Measurements from ENCODE around the gene CEBPZOS. TPM values are rescaled to one million over a fixed set of nuclear protein-coding genes. Genes with fewer than 3 reads are reported as not detected.
"Not testable (repeated sequence)": the region's sequence is repeated elsewhere in the genome, so short reads cannot be mapped to it uniquely, and the experiment has no call there.

The CEBPZOS gene
- total RNA-seq, 3 donors from 2014 or later, result 35.3 to 41.1 (median 37.0) TPM

DNA sequence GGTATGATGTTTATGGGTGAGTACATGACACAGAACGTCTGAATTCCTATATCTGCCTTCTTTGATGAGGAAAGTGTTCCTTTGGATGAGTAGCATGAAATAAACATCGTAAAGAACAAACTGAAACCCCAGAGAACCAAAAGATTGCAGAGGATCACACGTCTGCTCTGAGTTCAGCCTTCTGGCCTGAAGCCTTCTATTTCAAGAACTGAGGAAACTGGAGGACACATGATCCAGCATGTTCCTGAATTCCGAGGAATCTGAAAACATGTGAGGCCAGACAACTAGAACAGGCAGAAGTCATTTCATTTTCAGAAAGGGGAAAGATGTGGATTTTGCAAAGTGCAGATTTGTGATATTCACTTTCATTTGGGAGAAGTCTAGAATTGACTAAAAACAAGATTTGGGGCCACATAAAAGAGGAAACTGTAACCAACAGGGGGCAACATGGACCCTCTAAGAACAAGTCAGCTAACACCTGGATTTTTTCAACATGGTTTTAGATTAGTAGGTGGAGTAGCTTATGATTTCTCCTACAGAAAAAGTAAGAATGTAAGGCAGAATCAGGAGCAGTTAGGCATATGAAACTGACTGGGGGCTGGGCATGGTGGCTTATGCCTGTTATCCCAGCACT is 16.2 kb upstream of the CEBPZOS start:
- no peaks in the 10 kb centered on the region for H3K9me3 Mint-ChIP-seq
- no peak overlapping the region for H3K4me3 Mint-ChIP-seq
- DNase-seq (no peak), ATAC-seq (no peak)
- H3K36me3 Mint-ChIP-seq (ENCODE audit: insufficient read depth), result no peaks in the 10 kb centered on the region
- peaks cover 10% of the 10 kb centered on the region for H3K27me3 Mint-ChIP-seq (ENCODE audit: low read depth)
- H3K4me1 Mint-ChIP-seq (ENCODE audit: low read depth), result no peaks in the 10 kb centered on the region

DNA sequence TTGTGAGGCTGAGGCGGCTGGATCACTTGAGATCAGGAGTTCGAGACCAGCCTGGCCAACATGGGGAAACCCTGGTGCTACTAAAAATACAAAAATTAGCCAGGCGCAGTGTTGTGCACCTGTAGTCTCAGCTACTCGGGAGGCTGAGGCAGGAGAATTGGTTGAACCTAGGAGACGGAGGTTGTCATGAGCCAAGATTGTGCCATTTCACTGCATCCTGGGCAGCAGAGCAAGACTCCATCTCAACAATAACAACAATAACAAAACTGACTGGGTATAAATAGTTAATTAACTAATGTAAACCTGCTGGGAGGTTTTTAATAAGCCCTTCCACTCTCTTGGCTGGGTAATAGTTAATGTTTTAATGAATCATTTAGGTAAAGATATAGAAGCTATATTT is 15.7 kb upstream of the CEBPZOS start:
- Mint-ChIP-seq H3K4me3 (no peak overlapping the region), H3K27me3 (ENCODE audit: low read depth) (peaks cover 10% of the 10 kb centered on the region), H3K36me3 (ENCODE audit: insufficient read depth) (no peaks in the 10 kb centered on the region), H3K4me1 (ENCODE audit: low read depth) (no peaks in the 10 kb centered on the region), H3K9me3 (no peaks in the 10 kb centered on the region)
- no peak for ATAC-seq
- no peak for DNase-seq

DNA sequence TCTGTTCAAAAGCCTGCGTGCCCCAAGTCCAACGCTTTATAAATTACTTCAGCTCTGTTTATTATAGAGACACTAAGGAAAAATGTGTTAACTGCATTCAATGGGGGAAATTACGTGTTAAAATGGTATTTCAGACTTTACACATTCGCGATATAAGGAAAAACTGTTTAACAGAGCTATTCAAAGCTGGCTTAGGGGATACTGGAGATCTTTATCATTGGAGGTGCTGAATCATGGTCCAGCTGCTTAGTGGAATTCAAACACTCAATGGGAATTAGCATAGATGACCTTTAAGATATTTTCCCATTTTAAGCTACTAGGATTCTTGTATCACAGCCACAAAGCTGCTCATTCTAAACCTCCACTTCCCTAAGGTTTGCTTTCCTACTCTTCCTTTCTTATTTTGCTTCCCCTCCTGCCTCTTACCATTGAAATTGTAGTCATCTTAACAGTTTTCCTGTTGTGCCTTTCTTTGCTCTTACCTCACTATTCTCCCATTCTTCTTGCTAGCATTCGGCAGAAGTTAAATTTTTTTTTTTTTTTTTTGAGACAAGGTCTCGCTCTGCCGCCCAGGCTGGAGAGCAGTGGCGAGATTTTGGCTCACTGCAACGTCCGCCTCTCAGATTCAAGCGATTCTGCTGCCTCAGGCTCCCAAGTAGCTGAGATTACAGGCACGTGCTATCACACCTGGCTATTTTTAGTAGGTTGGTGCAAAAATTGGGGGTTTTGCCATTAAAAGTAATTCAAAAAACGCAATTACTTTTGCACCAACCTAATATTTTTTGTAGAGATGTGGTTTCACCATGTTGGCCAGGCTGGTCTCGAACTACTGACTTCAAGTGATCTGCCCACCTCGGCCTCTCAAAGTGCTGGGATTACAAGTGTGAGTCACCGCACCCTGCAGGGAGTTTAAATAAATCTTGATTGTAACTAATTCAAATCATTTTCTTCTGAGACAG is 14.3 kb upstream of the CEBPZOS start:
- ATAC-seq, result no peak
- no peak for DNase-seq
- Mint-ChIP-seq H3K9me3 (no peaks in the 10 kb centered on the region), H3K36me3 (ENCODE audit: insufficient read depth) (no peaks in the 10 kb centered on the region), H3K27me3 (ENCODE audit: low read depth) (peaks cover 10% of the 10 kb centered on the region), H3K4me1 (ENCODE audit: low read depth) (no peaks in the 10 kb centered on the region), H3K4me3 (no peak overlapping the region)

DNA sequence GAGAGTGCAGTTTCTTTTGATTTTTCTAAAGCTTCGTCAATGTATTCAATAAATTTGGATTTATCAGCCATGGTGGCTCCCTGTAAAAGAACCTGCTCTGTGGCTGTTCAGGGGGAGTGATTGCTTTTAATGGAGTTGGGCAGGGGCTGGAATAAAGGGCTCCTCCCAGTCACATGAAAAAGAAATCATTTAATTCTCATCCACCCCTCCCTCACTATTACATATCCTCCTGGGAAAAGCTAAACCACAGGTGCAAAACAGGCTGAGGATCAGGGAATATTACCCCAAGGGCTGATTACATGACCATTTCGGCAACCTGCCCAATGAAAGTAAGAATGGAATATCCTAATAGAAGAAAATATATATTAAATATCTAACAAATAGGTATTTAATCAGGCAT is 7.7 kb upstream of the CEBPZOS start, which contains the start of gene SULT6B1:
Gene SULT6B1, minus strand, starts transcription at position 101 of the 400 bp plus-strand sequence. Its CDS starts 30 bp downstream, at position 71.
- H3K9me3 Mint-ChIP-seq, result no peaks in the 10 kb centered on the region
- no peak within 1 kb of the TSS for H3K4me3 Mint-ChIP-seq
- no peaks in the 10 kb centered on the region for H3K4me1 Mint-ChIP-seq (ENCODE audit: low read depth)
- H3K36me3 Mint-ChIP-seq (ENCODE audit: insufficient read depth), result no peaks in the 10 kb centered on the region
- ATAC-seq (no peak), DNase-seq (no peak)
- H3K27me3 Mint-ChIP-seq (ENCODE audit: low read depth), result peaks cover 8% of the 10 kb centered on the region

DNA sequence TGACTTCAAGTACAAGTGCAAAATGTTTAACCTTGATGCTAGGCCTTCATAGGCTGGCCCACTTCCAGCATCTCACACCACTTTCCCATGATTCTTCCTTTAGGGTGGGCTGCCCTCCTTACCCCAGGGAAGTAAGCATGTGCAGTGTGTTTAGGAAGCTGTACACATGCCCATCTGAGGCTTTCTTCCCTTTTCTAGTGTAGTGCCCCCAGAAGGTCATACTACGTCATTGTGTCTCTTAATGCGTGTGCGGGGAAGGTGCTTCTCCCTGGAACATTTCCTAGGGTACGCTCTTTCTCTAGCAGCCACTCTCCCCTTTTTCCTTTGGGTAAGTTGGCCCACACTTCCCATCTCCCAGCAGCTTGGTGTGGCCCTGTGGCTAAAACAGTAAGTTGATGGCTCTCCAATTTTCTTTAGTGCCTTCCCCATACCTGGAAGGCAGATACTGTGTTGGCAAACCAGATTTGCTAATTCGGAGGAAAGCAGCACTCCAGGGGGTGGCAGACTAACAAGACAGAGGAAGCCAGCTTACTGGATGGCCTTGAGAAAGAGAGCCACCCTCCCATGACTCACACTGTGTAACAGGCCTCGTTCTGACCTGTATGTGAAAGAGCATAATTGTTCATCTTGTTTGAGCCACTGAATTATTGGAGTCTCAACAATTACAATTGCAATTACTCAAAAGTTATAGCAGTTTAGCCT is 6.7 kb upstream of the CEBPZOS start:
- no peak overlapping the region for H3K4me3 Mint-ChIP-seq
- no peak for DNase-seq
- ATAC-seq, result no peak
- H3K27me3 Mint-ChIP-seq (ENCODE audit: low read depth), result peaks cover 2% of the 10 kb centered on the region
- H3K4me1 Mint-ChIP-seq (ENCODE audit: low read depth), result no peaks in the 10 kb centered on the region
- H3K9me3 Mint-ChIP-seq, result no peaks in the 10 kb centered on the region
- H3K36me3 Mint-ChIP-seq (ENCODE audit: insufficient read depth), result no peaks in the 10 kb centered on the region

DNA sequence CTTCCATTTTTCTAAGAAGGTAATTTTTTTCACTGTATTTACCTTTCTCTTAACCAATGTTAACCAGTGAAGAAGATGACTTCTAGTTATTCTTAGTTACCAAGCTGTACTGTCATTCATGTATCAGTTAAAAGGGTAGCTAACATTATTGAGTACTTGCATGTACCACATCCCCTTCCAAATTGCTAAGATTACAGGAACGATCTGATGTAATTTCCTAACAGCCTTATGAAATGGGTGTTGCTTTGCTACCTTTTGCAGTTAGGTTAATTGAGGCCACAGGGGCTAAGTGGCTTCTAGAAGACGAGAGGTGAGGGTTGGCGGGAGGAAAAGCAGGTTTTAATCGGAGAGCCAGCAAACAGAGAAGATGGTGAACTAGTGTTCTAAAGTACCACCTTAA is 6.0 kb upstream of the CEBPZOS start:
- H3K9me3 Mint-ChIP-seq, result no peaks in the 10 kb centered on the region
- H3K36me3 Mint-ChIP-seq (ENCODE audit: insufficient read depth), result no peaks in the 10 kb centered on the region
- no peaks in the 10 kb centered on the region for H3K27me3 Mint-ChIP-seq (ENCODE audit: low read depth)
- H3K4me3 Mint-ChIP-seq, result no peak overlapping the region
- ATAC-seq (no peak), DNase-seq (no peak)
- H3K4me1 Mint-ChIP-seq (ENCODE audit: low read depth), result no peaks in the 10 kb centered on the region

DNA sequence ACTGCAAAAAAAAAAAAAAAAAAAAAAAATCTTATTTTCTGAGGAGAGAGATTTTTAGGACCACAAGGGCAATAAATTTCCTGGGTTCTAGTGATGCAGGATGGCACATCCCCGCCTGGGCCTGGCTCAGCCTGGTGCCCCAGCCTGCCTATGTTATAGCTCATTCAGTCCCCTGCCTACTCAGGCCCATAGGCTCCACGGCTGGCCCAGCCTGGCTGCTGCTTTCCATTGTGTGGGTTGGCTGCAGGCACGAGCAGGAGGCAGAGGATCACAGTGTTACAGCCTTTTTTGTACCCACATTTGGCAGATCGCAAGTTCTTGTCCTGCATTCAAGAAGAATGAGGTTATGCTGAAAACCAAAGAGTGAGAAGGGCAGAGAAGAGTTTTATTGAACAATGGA is 5.0 kb upstream of the CEBPZOS start:
- ATAC-seq, result no peak
- DNase-seq, result no peak

DNA sequence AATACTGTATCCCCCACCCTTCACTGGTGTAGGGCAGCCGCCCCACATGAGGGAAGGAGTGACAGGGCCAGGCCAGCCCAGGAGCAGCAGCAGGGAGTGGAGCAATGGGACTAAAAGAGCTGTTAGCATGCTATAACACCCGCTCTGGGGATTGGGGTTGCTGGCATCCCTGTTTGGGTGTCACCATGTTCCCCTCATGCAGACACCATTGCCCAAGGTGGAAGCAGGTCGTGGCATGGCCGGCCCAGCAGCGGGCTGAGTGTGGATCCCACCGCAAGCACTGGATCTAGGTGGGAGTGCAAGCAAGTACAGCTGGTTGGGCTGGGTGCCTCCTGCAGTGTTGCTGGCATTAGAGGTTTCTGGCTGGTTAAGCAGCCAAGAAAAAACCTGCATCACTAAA is 4.5 kb upstream of the CEBPZOS start:
- DNase-seq (no peak), ATAC-seq (no peak)
- Mint-ChIP-seq H3K36me3 (ENCODE audit: insufficient read depth) (no peaks in the 10 kb centered on the region), H3K4me1 (ENCODE audit: low read depth) (peaks cover 4% of the 10 kb centered on the region), H3K27me3 (ENCODE audit: low read depth) (no peaks in the 10 kb centered on the region), H3K4me3 (no peak overlapping the region), H3K9me3 (no peaks in the 10 kb centered on the region)

More for the DNA sequence above, 5.0 kb upstream of the CEBPZOS start:
- no peak overlapping the region for H3K4me3 Mint-ChIP-seq
- H3K27me3 Mint-ChIP-seq (ENCODE audit: low read depth), result no peaks in the 10 kb centered on the region
- peaks cover 2% of the 10 kb centered on the region for H3K4me1 Mint-ChIP-seq (ENCODE audit: low read depth)
- H3K9me3 Mint-ChIP-seq, result no peaks in the 10 kb centered on the region
- no peaks in the 10 kb centered on the region for H3K36me3 Mint-ChIP-seq (ENCODE audit: insufficient read depth)

DNA sequence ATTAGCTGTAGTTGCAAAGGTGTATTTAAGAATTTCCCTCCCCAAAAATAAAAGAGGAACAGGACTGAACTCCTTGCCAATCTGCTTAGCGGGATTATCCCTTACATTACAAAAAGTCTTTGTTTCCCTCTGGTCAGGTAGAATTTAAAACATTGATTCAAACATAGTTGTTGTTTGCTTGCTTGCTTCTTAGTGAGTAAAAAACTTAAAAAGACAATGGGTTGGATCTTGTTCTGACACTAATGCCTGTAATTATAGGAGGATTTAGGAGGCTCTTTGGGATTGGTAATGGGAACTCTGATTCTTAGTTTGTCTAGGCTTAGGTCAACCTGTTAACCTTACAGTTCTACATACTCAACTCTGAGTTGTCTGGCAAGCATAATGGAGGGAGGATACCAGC is 3.7 kb upstream of the CEBPZOS start:
- DNase-seq, result no peak
- Mint-ChIP-seq H3K9me3 (no peaks in the 10 kb centered on the region), H3K27me3 (ENCODE audit: low read depth) (no peaks in the 10 kb centered on the region), H3K36me3 (ENCODE audit: insufficient read depth) (peaks cover 3% of the 10 kb centered on the region), H3K4me1 (ENCODE audit: low read depth) (peaks cover 10% of the 10 kb centered on the region), H3K4me3 (no peak overlapping the region)
- no peak for ATAC-seq

DNA sequence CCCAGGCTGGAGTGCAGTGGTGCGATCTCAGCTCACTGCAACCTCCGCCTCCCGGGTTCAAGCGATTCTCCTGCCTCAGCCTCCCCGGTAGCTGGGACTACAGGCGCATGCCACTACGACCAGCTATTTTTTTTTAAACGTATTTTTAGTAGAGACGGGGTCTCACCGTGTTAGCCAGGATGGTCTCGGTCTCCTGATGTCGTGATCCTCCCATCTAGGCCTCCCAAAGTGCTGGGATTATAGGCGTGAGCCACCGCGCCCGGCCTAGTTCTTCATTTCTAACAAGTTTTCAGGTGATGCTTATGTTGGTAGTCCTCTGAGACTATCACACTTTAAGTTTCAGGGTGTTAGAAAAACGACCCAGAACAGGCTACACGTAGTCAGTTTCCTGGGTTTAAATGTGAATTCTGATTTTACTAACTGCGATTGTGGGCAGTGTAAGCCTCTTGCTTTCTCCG is 405 bp upstream of the CEBPZOS start:
- not testable (repeated sequence) for H3K36me3 Mint-ChIP-seq (ENCODE audit: insufficient read depth); DNase-seq; H3K9me3 Mint-ChIP-seq; ATAC-seq; H3K27me3 Mint-ChIP-seq (ENCODE audit: low read depth)
- Mint-ChIP-seq H3K4me1 (ENCODE audit: low read depth) (peaks cover 27% of the 10 kb centered on the region), H3K4me3 (peak overlapping the region; percentile 98)

DNA sequence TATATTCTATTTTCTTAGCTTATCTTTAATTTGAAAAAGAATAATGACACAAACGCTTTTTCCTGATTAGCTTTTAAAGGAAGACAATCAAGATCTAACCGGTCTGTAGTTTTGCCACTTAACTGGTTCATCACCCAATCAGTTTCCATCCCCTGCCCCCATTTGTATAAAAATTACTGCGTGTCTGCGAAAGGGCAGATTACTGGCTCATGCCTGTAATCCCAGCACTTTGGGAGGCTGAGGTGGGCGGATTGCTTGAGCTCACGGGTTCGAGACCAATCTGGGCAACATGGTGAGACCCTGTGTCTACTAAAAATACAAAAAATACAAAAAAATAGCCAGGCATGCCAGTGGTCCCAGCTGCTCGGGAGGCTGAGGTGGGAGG is 2.4 kb downstream of the CEBPZOS start:
- no peak for DNase-seq
- H3K27me3 Mint-ChIP-seq (ENCODE audit: low read depth), result no peaks in the 10 kb centered on the region
- H3K4me1 Mint-ChIP-seq (ENCODE audit: low read depth), result peaks cover 40% of the 10 kb centered on the region
- ATAC-seq, result no peak
- peaks cover 20% of the 10 kb centered on the region for H3K36me3 Mint-ChIP-seq (ENCODE audit: insufficient read depth)
- H3K4me3 Mint-ChIP-seq, result no peak overlapping the region
- peaks cover 2% of the 10 kb centered on the region for H3K9me3 Mint-ChIP-seq

DNA sequence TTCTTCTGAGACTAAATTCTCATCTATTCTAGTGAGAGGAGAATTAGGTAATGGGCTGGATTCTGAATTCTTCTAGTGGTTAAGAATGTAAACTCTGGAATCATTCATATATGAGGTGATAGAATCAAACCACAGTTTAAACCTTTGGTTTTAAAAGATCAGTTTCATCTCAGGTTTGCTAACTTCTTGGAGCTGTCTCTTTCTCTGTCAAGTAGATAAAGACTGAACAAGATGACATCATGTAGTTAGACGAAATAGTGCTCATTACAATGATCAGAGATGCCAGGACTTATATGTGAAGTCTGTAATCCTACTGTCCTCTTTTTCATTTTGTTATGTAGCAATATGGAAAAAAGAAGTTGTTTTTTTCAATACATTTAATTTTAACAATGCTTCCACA is 4.9 kb downstream of the CEBPZOS start:
- Mint-ChIP-seq H3K9me3 (peaks cover 7% of the 10 kb centered on the region), H3K4me3 (no peak overlapping the region), H3K27me3 (ENCODE audit: low read depth) (no peaks in the 10 kb centered on the region), H3K4me1 (ENCODE audit: low read depth) (peaks cover 39% of the 10 kb centered on the region), H3K36me3 (ENCODE audit: insufficient read depth) (peaks cover 44% of the 10 kb centered on the region)
- ATAC-seq, result no peak
- no peak for DNase-seq

DNA sequence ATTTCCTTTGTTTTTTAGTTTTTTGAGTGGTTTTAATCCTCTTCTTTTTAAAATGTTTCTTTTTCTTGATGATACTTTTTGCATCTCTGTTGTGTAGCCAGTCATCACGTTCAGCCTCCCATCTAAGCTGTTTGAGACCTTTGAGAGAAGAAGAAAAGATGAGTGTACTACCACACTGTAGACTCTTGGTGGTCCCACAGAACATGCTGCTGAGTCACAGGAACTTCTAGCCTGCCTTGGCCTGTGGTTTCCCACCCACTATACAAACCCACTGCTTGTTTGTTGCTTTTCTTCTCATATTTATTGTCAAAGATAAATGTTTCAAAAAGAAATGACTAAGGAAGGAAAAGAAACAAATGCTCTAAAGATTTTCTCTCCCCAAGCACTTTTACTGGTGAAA is 5.5 kb downstream of the CEBPZOS start:
- DNase-seq, result peak; percentile 26
- no peak overlapping the region for H3K4me3 Mint-ChIP-seq
- H3K4me1 Mint-ChIP-seq (ENCODE audit: low read depth), result peaks cover 39% of the 10 kb centered on the region

DNA sequence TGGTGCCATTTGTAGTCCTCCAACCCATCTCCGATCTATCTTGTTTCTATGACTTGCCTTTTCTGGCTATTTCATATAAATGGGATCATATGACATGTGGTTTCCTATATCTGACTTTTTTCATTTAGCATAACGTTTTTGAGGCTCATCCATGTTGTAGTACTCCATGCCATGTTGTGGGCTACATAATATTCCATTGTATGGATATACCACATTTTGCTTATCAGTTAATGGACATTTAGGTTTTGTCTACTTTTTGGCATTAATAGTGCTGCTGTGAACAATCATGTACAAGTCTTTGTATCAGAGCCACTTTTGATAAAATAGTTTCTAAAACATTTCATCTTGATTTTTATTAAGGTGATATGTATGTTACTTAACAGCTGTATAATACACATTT is 7.4 kb downstream of the CEBPZOS start:
- ATAC-seq, result no peak
- no peak for DNase-seq
- Mint-ChIP-seq H3K9me3 (peaks cover 25% of the 10 kb centered on the region), H3K4me3 (no peak overlapping the region), H3K36me3 (ENCODE audit: insufficient read depth) (peaks cover 66% of the 10 kb centered on the region), H3K4me1 (ENCODE audit: low read depth) (peaks cover 39% of the 10 kb centered on the region), H3K27me3 (ENCODE audit: low read depth) (no peaks in the 10 kb centered on the region)

More for the DNA sequence above, 5.5 kb downstream of the CEBPZOS start:
- Mint-ChIP-seq H3K27me3 (ENCODE audit: low read depth) (no peaks in the 10 kb centered on the region), H3K36me3 (ENCODE audit: insufficient read depth) (peaks cover 50% of the 10 kb centered on the region), H3K9me3 (peaks cover 10% of the 10 kb centered on the region)
- ATAC-seq, result peak; percentile 73 to 85

Measured in activated T-cell treated with anti-CD3 and anti-CD28 coated beads, Interleukin-2, amount 50 U/mL, for 4 hours (primary cell).